Endothelial cell of umbilical vein (primary cell): ENCODE measurements around the gene FSIP1.

Experiments
- CTCF ChIP-seq, 2 donors: IDR thresholded peaks; 1 replicate in 1 of 2; 2 replicates in 1 of 2; pipeline ENCODE4 v1.5.1; 2011; ENCODE audit warnings: low read length in 2 of 2, mild to moderate bottlenecking in 2 of 2, moderate library complexity in 2 of 2, control low read depth in 1 of 2, inconsistent platforms in 1 of 2, low read depth in 1 of 2; ENCODE audit not compliant: insufficient read depth in 1 of 2; ENCODE audit errors: extremely low read depth in 1 of 2
- EZH2 ChIP-seq: IDR thresholded peaks from 2 replicates; pipeline ENCODE4 v1.6.1; 2012; ENCODE audit warnings: borderline replicate concordance, low read depth, mild to moderate bottlenecking, moderate library complexity, low read length, inconsistent platforms; ENCODE audit not compliant: severe bottlenecking
- JUN ChIP-seq: IDR thresholded peaks from 2 replicates; pipeline ENCODE4 v1.6.1; 2011; ENCODE audit warnings: borderline replicate concordance, low read depth; ENCODE audit not compliant: insufficient read length, insufficient read depth
- POLR2A ChIP-seq: IDR thresholded peaks from 2 replicates; pipeline ENCODE4 v1.6.1; 2012; ENCODE audit warnings: low read depth, mild to moderate bottlenecking, control low read depth, low read length

GRCh38 chr15:39701988-39702387, 80.7 kb downstream of the FSIP1 start:
- TF ChIP-seq EZH2: no peak
- no peak for TF ChIP-seq CTCF (IDR thresholded peaks at IDR 0.05; ENCODE audit: extremely low read depth in 1 of 2, insufficient read depth in 1 of 2, low read depth in 1 of 2, low read length in 2 of 2)
- TF ChIP-seq POLR2A: no peak
- no peak for TF ChIP-seq JUN
